PC-9 (cell line): ENCODE data around the gene CRYBB1. TPM values are rescaled to one million over a fixed set of nuclear protein-coding genes. Genes with fewer than 3 reads are reported as not detected.

Experiments
- BruUV-seq: library from RNA; stranded (reverse); fragments of 400-500 nt; replicated peaks from 2 replicates; lab custom pipeline; 2021; lab: Mats Ljungman, UMichigan
- CTCF ChIA-PET: fragments of 300-600 bp; sonication (Branson Sonifier 250); formaldehyde crosslinking; loops from one replicate; lab custom pipeline; 2022; ENCODE audit warnings: antibody characterized with exemption; lab: Charles Lee
- POLR2A ChIA-PET: fragments of 300-600 bp; sonication (Branson Sonifier 250); formaldehyde crosslinking; loops from one replicate; lab custom pipeline; 2022; ENCODE audit warnings: antibody characterized with exemption; ENCODE audit not compliant: unreplicated experiment; lab: Charles Lee
- DNase-seq, 2 experiments: peaks; one replicate each; pipeline versions ENCODE4 v3.0.0 to v3.0.0-alpha.2; 2015 to 2022; ENCODE audit warnings: mixed read lengths in 1 of 2
- H2AFZ ChIP-seq: fragments of 200-600 bp; sonication (generic); 2 replicates; pipeline ENCODE4 v1.8.1; 2017; ENCODE audit warnings: antibody characterized with exemption
- H3F3A ChIP-seq: fragments of 200-600 bp; sonication (generic); 2 replicates; pipeline ENCODE4 v1.8.1; 2017; ENCODE audit warnings: antibody characterized with exemption, mild to moderate bottlenecking, low read depth; ENCODE audit not compliant: insufficient read depth
- H3K27ac ChIP-seq: fragments of 200-600 bp; sonication (generic); 2 replicates; pipeline ENCODE4 v1.6.1; 2016; ENCODE audit warnings: mixed run types
- H3K27me3 ChIP-seq: fragments of 200-600 bp; sonication (generic); 2 replicates; pipeline ENCODE4 v1.6.1; 2016; ENCODE audit warnings: low read depth, mixed run types; ENCODE audit not compliant: insufficient read depth
- H3K36me3 ChIP-seq: fragments of 200-600 bp; sonication (generic); 2 replicates; pipeline ENCODE4 v1.6.1; 2016; ENCODE audit warnings: low read depth, mixed run types
- H3K4me1 ChIP-seq: fragments of 200-600 bp; sonication (generic); replicated peaks from 2 replicates; pipeline ENCODE4 v1.6.1; 2016; ENCODE audit warnings: mixed run types; ENCODE audit not compliant: insufficient read depth
- H3K4me2 ChIP-seq: fragments of 200-600 bp; sonication (generic); 2 replicates; pipeline ENCODE4 v1.6.1; 2017; ENCODE audit warnings: mixed run types
- H3K4me3 ChIP-seq: fragments of 200-600 bp; sonication (generic); 2 replicates; pipeline ENCODE4 v1.6.1; 2016; ENCODE audit warnings: mixed run types
- H3K79me2 ChIP-seq: fragments of 200-600 bp; sonication (generic); 2 replicates; pipeline ENCODE4 v1.6.1; 2017; ENCODE audit warnings: low read depth, mixed run types
- H3K9me2 ChIP-seq: fragments of 200-600 bp; sonication (generic); 2 replicates; pipeline ENCODE4 v1.8.1; 2017; ENCODE audit warnings: mild to moderate bottlenecking; ENCODE audit not compliant: insufficient read depth
- H3K9me3 ChIP-seq: fragments of 200-600 bp; sonication (generic); 2 replicates; pipeline ENCODE4 v1.8.1; 2016; ENCODE audit warnings: low read depth; ENCODE audit not compliant: insufficient read depth
- H4K20me1 ChIP-seq: fragments of 200-600 bp; sonication (generic); 2 replicates; pipeline ENCODE4 v1.8.1; 2017; ENCODE audit not compliant: insufficient read depth
- CTCF ChIP-seq: fragments of 200-600 bp; sonication (generic); conservative IDR thresholded peaks from 2 replicates; pipeline ENCODE4 v1.6.1; 2017; ENCODE audit warnings: mixed run types, antibody characterized with exemption, mild to moderate bottlenecking, moderate library complexity
- EZH2 ChIP-seq: fragments of 200-600 bp; sonication (generic); IDR thresholded peaks from 2 replicates; pipeline ENCODE4 v1.8.0; 2017; ENCODE audit warnings: antibody characterized with exemption, low read depth
- intact Hi-C: fragments of 100-400 bp; cut with micrococcal nuclease; formaldehyde crosslinking; loops from one replicate; pipeline ENCODE4 v1.10.0; 2022; ENCODE audit not compliant: unreplicated experiment
- microRNA-seq: library from miRNA; unstranded; fragments of <30 nt; microRNA quantifications from one replicate; pipeline ENCODE4 v1.2.0, GENCODE V29; 2021; ENCODE audit warnings: borderline number of aligned reads, borderline replicate concordance
- total RNA-seq: library from RNA; stranded (reverse); gene quantifications from 2 replicates; pipeline ENCODE4 v1.2.3, GENCODE V29; 2021

CRYBB1 gene
- total RNA-seq, 1 experiment from 2014 or later: not detected

GRCh38 chr22:26549902-26550497 lies 67.8 kb downstream of the CRYBB1 start:
- Histone ChIP-seq H3K9me2 (no peaks in the 10 kb centered on the region), H3K4me3 (no peak overlapping the region), H3K4me2 (no peak overlapping the region), H3K4me1 (no peaks in the 10 kb centered on the region), H3K27me3 (no peaks in the 10 kb centered on the region), H2AFZ (no peak overlapping the region), H3K36me3 (no peaks in the 10 kb centered on the region), H3F3A (no peaks in the 10 kb centered on the region), H3K79me2 (no peaks in the 10 kb centered on the region), H3K27ac (no peak overlapping the region), H3K9me3 (no peaks in the 10 kb centered on the region), H4K20me1 (no peaks in the 10 kb centered on the region)
- CTCF ChIA-PET: no interaction called here
- TF ChIP-seq CTCF (no peak), EZH2 (no peak)
- no peak for DNase-seq
- intact Hi-C loops: no loop called here
- POLR2A ChIA-PET: interaction anchor here (0.5 kb wide), 1 partner anchor 38 kb away, joined by 4 read pairs; the partner anchor contains the start of gene TFIP11
- BruUV-seq: no TSS peak

Small RNA genes within 50 kb of the gene (microRNA-seq; reads per million reads assigned to microRNA genes)
- gene MIR548J: 6.1 reads per million

Other genes starting within 250 kb of the CRYBB1 start
- gene ASPHD2, start 188.8 kb downstream of the CRYBB1 start, total RNA-seq: 0.33 and 0.44 TPM in 2 replicates
- 21.2 and 33.1 TPM in 2 replicates for gene HPS4, start 134.2 kb downstream of the CRYBB1 start, total RNA-seq
- gene SRRD, start 134.2 kb downstream of the CRYBB1 start, total RNA-seq: 7.1 and 9.5 TPM in 2 replicates
- 17.3 and 18.5 TPM in 2 replicates for gene TFIP11, start 105.6 kb downstream of the CRYBB1 start, total RNA-seq
- gene TPST2, start 27.9 kb downstream of the CRYBB1 start, total RNA-seq: 13.5 and 18.9 TPM in 2 replicates
- not detected in 2 replicates for gene CRYBA4, start 3.9 kb upstream of the CRYBB1 start, total RNA-seq
- 0.45 and 0.48 TPM in 2 replicates for gene MIAT, start 39.6 kb upstream of the CRYBB1 start, total RNA-seq